RWPE1 (cell line): ENCODE data around the gene GSPT1.
"Not testable (repeated sequence)": the region's sequence is repeated elsewhere in the genome, so short reads cannot be mapped to it uniquely, and the experiment has no call there.

Source experiments
- CTCF ChIA-PET: fragments of 350-600 bp; sonication (Branson Sonifier 250); formaldehyde crosslinking; extraction: SDS; loops from one replicate; lab custom pipeline; 2021; lab: Yijun Ruan, JAX
- POLR2A ChIA-PET: fragments of 400-600 bp; formaldehyde crosslinking; extraction: SDS; loops from one replicate; lab custom pipeline; 2020; ENCODE audit warnings: antibody characterized with exemption; ENCODE audit not compliant: low non-redundant PET; lab: Yijun Ruan, JAX
- DNase-seq: peaks from one replicate; pipeline ENCODE4 v3.0.0; 2012; ENCODE audit warnings: low spot score
- H3K27ac ChIP-seq: fragments of 450-650 bp; 2 replicates; pipeline ENCODE4 v1.5.1; 2017
- CTCF ChIP-seq: fragments of 450-650 bp; conservative IDR thresholded peaks from 2 replicates; pipeline ENCODE4 v1.5.1; 2017; ENCODE audit warnings: low read depth, mild to moderate bottlenecking

Gene GSPT1

GRCh38 chr16:11833951-11834695 is 81.6 kb downstream of the GSPT1 start:
- H3K27ac ChIP-seq: peak overlapping the region; percentile 73; the same call in 1 of the 2 replicates
- ChIA-PET CTCF (interaction anchor here (0.6 to 0.7 kb wide), 2 partner anchors 21 to 24 kb away, joined by 3 to 5 read pairs; no protein-coding TSS in a partner anchor), POLR2A (no interaction called here)
- DNase-seq: peak; percentile 61
- TF ChIP-seq CTCF: no peak

- CTCF ChIA-PET: no interaction called here
- H3K27ac ChIP-seq: no peak overlapping the region
- POLR2A ChIA-PET: no interaction called here
- no peak for DNase-seq
- no peak for TF ChIP-seq CTCF
These were observed 87.1 kb downstream of the GSPT1 start for GRCh38 chr16:11828696-11829095.

GRCh38 chr16:11825520-11826165 is 90.1 kb downstream of the GSPT1 start:
- DNase-seq, POLR2A ChIA-PET, H3K27ac ChIP-seq: not testable (repeated sequence)
- CTCF ChIA-PET: interaction anchor here (0.5 kb wide), 1 partner anchor 18 kb away, joined by 8 read pairs; no protein-coding TSS in a partner anchor

GRCh38 chr16:11824362-11824761 is 91.4 kb downstream of the GSPT1 start:
- TF ChIP-seq CTCF: no peak
- ChIA-PET POLR2A (no interaction called here), CTCF (interaction anchor here (0.8 kb wide), 1 partner anchor 27 kb away, joined by 4 read pairs; no protein-coding TSS in a partner anchor)
- DNase-seq: no peak
- no peak overlapping the region for H3K27ac ChIP-seq

GRCh38 chr16:11823645-11824044 is 92.1 kb downstream of the GSPT1 start:
- DNase-seq, H3K27ac ChIP-seq, POLR2A ChIA-PET, CTCF ChIA-PET: not testable (repeated sequence)

- no peak for TF ChIP-seq CTCF
- DNase-seq: no peak
- ChIA-PET POLR2A (interaction anchor here (0.6 kb wide), 1 partner anchor 188 kb away, joined by 3 read pairs; no protein-coding TSS in a partner anchor), CTCF (no interaction called here)
- no peak overlapping the region for H3K27ac ChIP-seq
These were observed 96.0 kb downstream of the GSPT1 start for GRCh38 chr16:11819798-11820197.

GRCh38 chr16:11818970-11819369 is 96.8 kb downstream of the GSPT1 start:
- DNase-seq, H3K27ac ChIP-seq, CTCF ChIA-PET: not testable (repeated sequence)
- POLR2A ChIA-PET: interaction anchor here (0.7 kb wide), 1 partner anchor 18 kb away, joined by 3 read pairs; no protein-coding TSS in a partner anchor
